NCI-H1092 (cell line): ENCODE data around the gene LYZ.
A peak's percentile ranks its signal among the peaks of the same experiment; 100 is the strongest.

Source experiments
- DNase-seq: peaks from one replicate; lab custom pipeline; 2025; lab: John Stamatoyannopoulos, UW

The LYZ gene

GRCh38 chr12:69338936-69339335 is 9.2 kb upstream of the LYZ start:
- DNase-seq = no peak

GRCh38 chr12:69339999-69340398 is 8.2 kb upstream of the LYZ start:
- no peak for DNase-seq

- DNase-seq = no peak
Measured at GRCh38 chr12:69341328-69341727, 6.9 kb upstream of the LYZ start.

GRCh38 chr12:69342421-69342820 is 5.8 kb upstream of the LYZ start:
- no peak for DNase-seq

GRCh38 chr12:69343357-69343756 is 4.8 kb upstream of the LYZ start:
- no peak for DNase-seq

- DNase-seq = no peak
Measured at GRCh38 chr12:69343885-69344612, 4.1 kb upstream of the LYZ start.

- no peak for DNase-seq
Measured at GRCh38 chr12:69345077-69345476, 3.1 kb upstream of the LYZ start.

- no peak for DNase-seq
Measured at GRCh38 chr12:69345742-69346141, 2.4 kb upstream of the LYZ start.

- no peak for DNase-seq
Measured at GRCh38 chr12:69350002-69350626, 1.9 kb downstream of the LYZ start.

- no peak for DNase-seq
Measured at GRCh38 chr12:69350777-69351176, 2.6 kb downstream of the LYZ start.

GRCh38 chr12:69351462-69352236 is 3.5 kb downstream of the LYZ start:
- DNase-seq = no peak

GRCh38 chr12:69352904-69353303 is 4.7 kb downstream of the LYZ start:
- DNase-seq = no peak

- DNase-seq = no peak
Measured at GRCh38 chr12:69354172-69354555, 6.0 kb downstream of the LYZ start.

GRCh38 chr12:69354556-69355187 is 6.5 kb downstream of the LYZ start:
- DNase-seq = no peak

- no peak for DNase-seq
Measured at GRCh38 chr12:69355363-69356028, 7.3 kb downstream of the LYZ start.

- peak; percentile 88 for DNase-seq
Measured at GRCh38 chr12:69359531-69360347, 11.6 kb downstream of the LYZ start, which contains the start of gene YEATS4. YEATS4 (plus strand) TSS chr12:69359743; CDS start chr12:69359973, 230 bp downstream.

- no peak for DNase-seq
Measured at GRCh38 chr12:69360348-69360672, 12.1 kb downstream of the LYZ start.

GRCh38 chr12:69366796-69367195 is 18.6 kb downstream of the LYZ start:
- no peak for DNase-seq

GRCh38 chr12:69368171-69368570 is 20.0 kb downstream of the LYZ start:
- no peak for DNase-seq

- no peak for DNase-seq
Measured at GRCh38 chr12:69383074-69383473, 34.9 kb downstream of the LYZ start.

- no peak for DNase-seq
Measured at GRCh38 chr12:69385038-69385437, 36.9 kb downstream of the LYZ start.
